ENCODE measurements around the gene CCNL2.

Gene CCNL2

GRCh38 chr1:1422465-1423244, 23.5 kb upstream of the CCNL2 start:
- H3K4me3 ChIP-seq (ENCODE audit: control insufficient read depth, low read depth, low read length) = no peak overlapping the region
- no peak for DNase-seq (ENCODE audit: low read depth)
- TF ChIP-seq CTCF (IDR thresholded peaks at IDR 0.05; ENCODE audit: control insufficient read depth, insufficient read depth, low read depth, low read length, missing control alignments) = no peak

- no peak overlapping the region for H3K4me3 ChIP-seq (ENCODE audit: control insufficient read depth, low read depth, low read length)
- DNase-seq (ENCODE audit: low read depth) = no peak
- TF ChIP-seq CTCF (IDR thresholded peaks at IDR 0.05; ENCODE audit: control insufficient read depth, insufficient read depth, low read depth, low read length, missing control alignments) = no peak
Observed at GRCh38 chr1:1421907-1422464, 22.9 kb upstream of the CCNL2 start.

GRCh38 chr1:1421147-1421906, 22.2 kb upstream of the CCNL2 start, which contains the start of gene ANKRD65:
Gene ANKRD65, minus strand, starts transcription at chr1:1421276. Its CDS starts 271 bp downstream, at chr1:1421005.
- no peak for DNase-seq (ENCODE audit: low read depth)
- no peak within 1 kb of the TSS for H3K4me3 ChIP-seq (ENCODE audit: control insufficient read depth, low read depth, low read length)
- TF ChIP-seq CTCF (IDR thresholded peaks at IDR 0.05; ENCODE audit: control insufficient read depth, insufficient read depth, low read depth, low read length, missing control alignments) = no peak

GRCh38 chr1:1420654-1421141, 21.6 kb upstream of the CCNL2 start:
- no peak for DNase-seq (ENCODE audit: low read depth)
- no peak overlapping the region for H3K4me3 ChIP-seq (ENCODE audit: control insufficient read depth, low read depth, low read length)
- no peak for TF ChIP-seq CTCF (IDR thresholded peaks at IDR 0.05; ENCODE audit: control insufficient read depth, insufficient read depth, low read depth, low read length, missing control alignments)

GRCh38 chr1:1419813-1420653, 20.9 kb upstream of the CCNL2 start:
- H3K4me3 ChIP-seq (ENCODE audit: control insufficient read depth, low read depth, low read length) = no peak overlapping the region; the same call in 1 of the 2 replicates
- DNase-seq (ENCODE audit: low read depth) = no peak
- TF ChIP-seq CTCF (IDR thresholded peaks at IDR 0.05; ENCODE audit: control insufficient read depth, insufficient read depth, low read depth, low read length, missing control alignments) = no peak

GRCh38 chr1:1419363-1419812, 20.3 kb upstream of the CCNL2 start:
- no peak overlapping the region for H3K4me3 ChIP-seq (ENCODE audit: control insufficient read depth, low read depth, low read length)
- no peak for TF ChIP-seq CTCF (IDR thresholded peaks at IDR 0.05; ENCODE audit: control insufficient read depth, insufficient read depth, low read depth, low read length, missing control alignments)
- no peak for DNase-seq (ENCODE audit: low read depth)

Measured in AG09309 (cell line).